Activated CD4-positive, alpha-beta T cell treated with anti-CD3 and anti-CD28 coated beads, Interleukin-2, amount 50 U/mL, for 48 hours (primary cell): ENCODE data around the gene ITIH4.

Experiments used
- DNase-seq, 2 experiments: peaks; one replicate each; pipeline ENCODE4 v3.0.0-alpha.2; 2020

Gene ITIH4

DNA sequence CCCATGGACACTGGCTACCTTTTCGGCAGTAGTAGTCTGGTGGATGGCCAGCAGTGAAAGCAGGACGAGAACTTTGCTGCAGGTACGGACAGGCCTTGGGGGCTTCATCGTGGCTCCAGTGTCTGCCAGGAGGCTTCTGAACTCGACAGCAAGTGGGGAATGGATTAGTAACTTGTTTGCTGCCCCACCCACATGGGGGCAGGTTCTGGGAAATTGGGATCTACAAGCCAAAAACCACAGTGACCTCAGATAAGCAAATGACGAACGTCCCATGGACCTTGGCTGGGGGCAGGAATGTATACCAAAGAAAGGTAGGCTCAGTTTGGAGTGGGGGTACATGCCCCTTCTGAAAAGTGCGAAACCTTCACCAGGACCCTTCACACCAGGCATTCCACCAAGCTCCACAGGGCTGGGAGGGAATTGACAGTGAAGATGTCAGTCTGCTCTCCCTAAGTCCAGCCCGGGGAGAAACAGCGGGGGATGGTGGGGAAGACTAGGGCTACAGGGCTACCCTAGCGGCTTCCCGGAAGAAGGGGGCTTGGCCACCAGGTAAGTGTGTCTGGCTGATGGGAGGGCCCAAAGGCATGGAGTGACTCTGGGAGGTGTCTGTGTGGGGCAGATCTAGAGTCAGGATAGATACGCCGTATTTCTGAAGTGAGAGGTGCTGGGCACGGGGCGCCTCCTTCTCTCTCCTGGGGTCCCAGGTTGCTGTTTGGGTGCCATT lies at the start of gene ITIH4:
ITIH4 (minus strand) TSS at position 138 of the 724 bp plus-strand sequence; CDS start at position 108, 30 bp downstream.
- DNase-seq: no peak

DNA sequence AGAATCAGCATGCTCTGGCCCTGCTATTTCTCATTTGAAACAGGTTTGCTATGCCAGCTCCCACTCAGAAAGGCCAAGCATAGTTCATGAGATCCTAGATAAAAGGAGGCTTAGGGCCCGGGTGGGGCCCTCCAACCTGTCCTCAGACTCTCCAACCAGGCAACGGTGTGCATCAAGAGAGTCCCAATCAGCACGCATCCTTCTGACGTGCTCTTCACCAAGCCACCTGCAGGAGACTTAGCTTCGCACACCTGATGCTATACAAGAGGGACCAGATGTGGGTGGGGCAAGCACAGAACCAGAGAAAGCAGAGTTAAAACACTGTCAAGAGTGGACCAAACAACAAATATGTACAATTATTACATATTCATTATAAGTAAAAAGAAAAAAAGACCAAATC lies 49.6 kb upstream of the ITIH4 start:
- DNase-seq: no peak

DNA sequence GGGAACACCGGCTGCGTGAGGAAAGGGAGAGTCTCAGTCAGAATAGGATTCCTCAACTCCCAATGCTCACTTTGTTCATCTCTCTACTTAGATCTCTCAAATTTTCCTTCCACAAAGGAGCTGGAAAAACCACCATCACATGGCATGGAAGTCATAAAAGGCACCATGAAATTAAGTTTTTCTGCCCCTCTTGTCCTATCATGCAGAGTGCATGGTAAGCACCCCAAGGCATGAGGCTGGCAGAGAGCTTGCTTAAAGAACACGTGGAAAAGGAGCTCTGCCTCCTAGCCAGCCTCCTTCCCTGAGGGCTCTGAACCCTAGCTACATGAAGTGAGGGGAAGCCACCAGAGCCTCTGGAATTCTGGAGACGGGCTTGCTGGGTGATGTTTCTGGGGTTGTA lies 49.1 kb upstream of the ITIH4 start:
- no peak for DNase-seq

DNA sequence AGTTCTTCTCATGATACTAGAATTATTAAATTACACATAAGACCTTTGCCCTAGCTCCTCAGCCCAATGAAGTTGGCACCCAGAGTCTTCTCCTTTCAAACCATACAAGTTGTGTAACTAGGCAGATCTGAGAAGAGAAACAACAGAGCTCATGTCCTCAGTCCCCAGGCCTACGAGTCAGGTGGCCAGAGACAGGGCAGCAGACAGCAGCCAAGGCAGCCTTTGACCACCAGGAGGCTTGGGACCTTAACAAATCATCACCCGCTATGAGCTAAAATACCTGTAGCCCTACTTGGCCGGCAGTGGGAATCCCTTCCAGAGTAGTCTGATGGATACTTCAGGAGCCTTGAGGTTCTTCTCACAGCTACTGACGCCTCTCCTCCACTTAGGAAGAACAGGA lies 48.6 kb upstream of the ITIH4 start:
- no peak for DNase-seq

DNA sequence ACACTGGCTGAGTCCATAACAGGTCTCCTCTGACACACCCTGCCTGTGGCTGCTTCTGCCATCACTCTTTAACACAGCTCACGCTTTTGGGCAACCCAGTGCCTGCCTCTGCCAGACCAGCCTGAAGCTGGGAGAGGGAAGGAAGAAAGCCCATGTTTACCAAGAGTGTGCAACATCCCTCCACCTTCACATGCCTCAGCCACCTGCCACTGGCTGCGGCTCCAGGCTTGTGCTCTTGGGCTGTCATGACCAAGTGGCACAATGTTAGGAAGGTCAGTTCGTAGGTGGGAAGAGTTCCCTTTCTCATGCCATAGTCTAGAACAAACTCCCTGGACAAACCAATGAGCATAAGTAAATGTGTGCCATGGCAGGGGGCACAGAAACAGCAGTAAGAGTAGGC lies 46.6 kb upstream of the ITIH4 start:
- no peak for DNase-seq

DNA sequence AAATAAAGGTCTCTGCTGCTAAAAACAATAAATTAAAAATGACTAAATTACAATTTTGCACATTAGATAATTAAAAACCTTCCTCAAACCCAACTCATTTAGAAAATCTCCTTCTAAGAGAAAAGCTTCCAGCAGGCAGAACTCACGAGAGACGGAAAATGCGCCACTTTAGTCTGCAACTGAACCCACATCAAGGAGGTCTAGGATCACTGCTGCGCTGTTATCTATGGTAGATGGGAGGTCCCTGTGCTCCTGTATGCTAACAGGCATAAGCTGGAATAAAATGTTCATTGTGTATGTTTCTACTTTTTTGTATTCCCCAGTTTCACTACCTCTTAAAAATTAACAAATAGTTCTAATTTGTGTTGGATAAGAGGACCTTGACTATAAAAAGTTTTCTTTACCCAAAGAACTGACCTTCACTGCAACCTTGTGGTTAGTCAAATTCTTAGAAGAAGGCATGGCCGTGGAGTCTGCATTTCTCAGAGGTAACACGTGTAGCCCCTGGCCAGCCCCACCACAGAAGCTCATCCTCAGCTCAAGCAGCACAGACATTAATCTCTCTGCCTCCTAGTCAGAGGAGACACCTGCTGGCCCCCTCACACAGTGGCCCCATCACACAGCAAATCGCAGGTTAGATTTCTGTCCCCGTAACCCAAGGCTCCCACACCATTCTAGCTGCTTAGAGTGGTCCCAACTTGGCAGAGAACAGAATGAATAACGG lies 44.6 kb upstream of the ITIH4 start:
- DNase-seq: no peak

DNA sequence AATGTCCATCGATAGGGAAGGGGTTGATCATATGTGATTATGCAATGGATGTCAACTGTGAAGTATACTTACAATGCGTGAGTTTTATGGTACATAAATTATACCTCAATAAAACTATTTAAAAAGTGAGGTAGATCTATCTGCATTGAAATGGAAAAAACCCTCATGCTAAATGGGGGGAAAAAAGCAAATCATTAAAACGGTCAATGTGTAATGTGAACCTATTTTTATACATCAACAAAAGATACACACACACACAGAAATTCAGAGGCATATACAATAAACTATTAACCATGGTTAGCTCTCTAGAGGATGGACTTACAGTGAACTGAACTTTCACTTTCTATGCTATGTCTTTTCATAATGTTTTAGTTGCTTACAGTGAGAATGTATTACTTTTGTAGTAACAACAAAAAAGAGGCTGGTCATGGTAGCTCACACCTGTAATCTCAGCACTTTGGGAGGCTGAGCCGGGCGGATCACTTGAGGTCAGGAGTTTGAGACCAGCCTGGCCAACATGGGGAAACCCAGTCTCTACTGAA lies 43.8 kb upstream of the ITIH4 start:
- DNase-seq: no peak

DNA sequence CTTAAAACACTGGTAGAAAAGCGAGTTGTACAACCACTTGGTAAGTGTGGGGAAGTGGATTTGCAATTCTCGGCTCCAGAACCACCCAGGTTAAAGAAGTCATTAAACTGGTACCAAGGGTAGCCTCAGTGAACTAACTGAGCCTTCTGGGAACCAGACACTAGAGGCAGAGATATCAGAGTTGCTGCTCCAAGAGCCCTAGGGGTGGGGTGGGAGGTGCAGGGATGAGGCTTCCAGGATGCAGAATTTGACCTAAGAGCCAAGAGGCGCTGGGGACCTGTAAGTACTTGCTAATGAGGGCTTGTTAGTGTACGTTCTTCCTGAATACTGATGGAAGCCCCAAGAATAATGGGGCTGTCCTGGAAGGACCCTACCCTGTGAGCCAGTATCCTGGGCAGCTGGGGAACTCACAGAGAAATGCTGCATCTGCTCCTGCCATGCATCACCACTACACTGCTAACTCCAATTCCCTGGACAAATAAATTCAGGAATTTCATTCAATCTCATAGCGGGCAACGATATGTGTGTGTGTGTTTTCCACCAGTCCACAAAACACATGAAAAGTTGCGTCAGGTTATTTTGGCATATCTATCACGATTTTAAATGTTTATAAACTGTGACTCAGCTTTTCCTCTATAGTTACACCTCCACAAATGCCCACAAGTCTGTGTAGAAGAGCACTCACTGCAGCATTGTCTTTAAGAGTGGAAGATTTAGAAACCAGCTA lies 43.1 kb upstream of the ITIH4 start:
- DNase-seq: no peak

DNA sequence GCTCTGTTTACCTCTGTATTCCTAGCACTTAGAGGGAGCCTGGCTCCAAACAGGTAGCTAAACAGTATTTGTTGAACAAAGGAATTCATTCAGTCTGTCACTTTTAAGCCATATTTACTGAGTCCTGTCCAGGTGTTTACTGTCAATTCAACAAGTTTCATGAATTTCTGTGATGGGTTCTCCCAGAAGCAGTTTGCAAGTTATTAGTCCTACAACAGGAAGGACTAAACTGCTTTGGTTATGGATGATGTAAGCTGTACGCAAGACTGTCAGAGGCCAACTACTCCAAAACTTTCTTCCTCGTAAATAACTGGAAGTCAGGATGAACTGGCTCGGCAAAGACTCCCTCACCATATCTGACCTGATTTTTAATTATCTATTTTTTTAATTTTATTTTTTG lies 41.8 kb upstream of the ITIH4 start:
- no peak for DNase-seq

DNA sequence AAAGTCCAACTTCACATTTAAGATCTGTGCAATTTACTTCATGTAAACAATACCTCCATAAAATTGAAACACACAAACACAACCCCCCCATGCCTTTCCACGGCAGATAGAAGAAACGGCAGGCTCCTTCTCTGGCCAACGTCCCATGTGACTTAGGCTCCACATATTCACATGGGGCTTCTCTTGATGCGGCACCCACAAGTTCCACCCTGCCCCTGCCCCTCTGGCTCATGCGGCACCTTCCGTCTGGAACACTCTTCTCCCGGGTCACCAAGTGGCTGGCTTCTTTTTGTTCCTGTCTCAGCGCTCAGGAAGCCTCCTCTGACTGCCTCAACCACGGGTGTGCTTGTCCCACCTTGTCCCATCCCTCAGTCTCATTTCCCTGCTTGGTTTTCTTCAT lies 41.3 kb upstream of the ITIH4 start:
- DNase-seq: no peak

DNA sequence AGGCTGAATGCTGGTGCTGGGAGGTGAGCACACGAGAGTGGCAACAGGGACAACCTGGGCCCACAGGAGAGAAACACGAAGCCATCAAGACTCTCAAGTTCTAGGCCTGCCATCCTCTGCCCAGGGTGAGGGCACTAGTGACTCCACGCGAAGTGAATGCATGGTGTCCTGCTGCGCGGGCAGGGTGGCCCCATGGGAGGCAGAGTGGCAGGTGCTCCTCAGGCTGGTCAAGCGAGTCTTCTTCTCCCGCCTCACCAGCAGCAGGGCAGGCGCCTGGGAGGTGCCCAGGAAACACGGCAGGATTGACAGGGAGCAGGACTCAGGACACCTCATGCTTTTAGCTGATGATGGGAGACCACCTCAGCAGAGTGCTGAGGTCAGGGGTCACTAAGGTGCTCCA lies 40.0 kb upstream of the ITIH4 start:
- DNase-seq: no peak

DNA sequence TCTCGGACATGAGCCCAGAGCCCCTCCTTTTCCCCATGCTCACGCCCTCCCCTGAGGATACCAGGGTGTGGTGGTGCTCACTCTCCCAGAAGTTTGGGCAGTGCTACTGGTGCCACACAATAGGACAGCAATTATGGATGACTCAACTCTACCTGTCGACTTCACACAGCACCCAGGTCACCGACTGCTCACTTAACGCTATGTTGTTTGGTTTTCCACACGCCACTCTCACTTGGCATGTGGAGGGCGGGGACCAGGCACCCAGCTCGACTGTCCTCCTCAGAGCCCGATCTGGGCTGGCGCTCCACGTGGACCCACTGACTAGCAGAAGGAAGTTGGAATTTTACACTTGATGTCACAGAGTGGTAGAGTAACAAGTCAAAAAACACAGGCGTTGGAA lies 36.0 kb upstream of the ITIH4 start:
- no peak for DNase-seq

DNA sequence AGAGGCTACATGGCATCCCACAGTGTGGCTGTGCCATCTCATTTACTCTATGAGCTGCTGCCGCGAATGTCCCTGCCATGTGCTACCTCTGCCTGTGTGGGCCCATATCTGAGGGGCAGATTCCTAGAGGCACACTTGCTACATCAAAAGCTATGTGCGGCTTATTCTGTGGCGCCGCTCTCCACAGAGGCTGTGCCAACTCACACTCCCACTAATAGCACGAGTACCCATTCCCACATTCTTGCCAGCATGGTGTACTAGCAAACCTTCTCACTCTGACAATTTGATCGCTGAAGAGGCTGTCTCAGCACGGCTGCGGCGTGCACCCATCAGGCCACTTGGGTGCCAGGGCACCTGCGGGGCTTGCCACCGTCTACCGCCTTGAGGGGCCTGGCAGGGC lies 35.5 kb upstream of the ITIH4 start:
- no peak for DNase-seq

DNA sequence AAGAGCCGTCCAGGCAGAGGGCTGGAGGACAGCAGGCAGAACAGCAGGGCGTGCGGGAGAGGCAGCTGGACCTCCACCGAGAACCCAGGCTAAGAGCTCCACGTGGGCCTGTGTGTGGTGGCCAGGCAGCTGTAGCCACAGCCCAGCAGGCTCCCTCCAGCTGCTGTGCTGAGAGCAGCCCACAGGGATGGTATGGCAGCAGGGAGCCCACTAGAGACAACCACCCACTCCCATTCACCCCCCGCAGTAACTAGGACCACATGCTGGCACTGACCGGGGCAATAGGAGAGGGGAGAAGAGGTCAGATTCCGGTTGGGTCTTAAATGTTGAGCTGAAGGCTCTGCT lies 29.9 kb upstream of the ITIH4 start:
- no peak for DNase-seq

DNA sequence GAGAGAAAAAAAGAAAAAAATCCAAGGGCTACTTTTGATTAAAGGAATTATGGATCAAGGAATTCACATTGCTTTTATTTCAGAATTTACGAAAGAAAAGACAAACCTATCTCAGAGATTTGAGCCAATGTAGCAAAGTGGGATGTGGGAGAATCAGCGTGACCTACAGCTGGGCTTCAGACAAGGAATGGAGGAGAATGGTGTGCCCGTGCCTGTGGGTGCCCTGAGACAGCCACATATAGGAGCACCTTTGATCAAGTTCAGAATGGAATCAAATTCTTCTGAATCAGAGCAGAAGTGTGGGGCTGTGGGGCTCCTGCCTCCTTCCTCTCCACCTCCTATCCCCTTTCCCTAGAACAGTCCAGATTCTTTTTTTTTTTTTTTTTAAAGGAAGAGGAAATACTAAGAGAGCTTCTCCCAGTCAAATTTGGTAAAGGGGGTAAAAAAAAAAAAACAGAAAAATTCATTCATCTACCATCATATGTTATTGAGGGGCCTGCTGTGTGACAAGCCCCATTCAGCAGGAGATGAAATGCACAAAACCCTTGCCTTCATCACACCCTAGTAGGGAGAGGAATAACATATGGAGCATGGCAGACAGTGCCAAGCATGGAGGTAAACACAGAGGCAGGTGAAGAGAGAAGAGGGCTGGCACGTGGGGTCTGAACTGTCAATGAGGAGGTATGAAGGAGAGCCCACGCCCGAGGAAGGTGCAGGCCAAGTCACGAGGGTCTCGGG lies 29.4 kb upstream of the ITIH4 start:
- DNase-seq: no peak

DNA sequence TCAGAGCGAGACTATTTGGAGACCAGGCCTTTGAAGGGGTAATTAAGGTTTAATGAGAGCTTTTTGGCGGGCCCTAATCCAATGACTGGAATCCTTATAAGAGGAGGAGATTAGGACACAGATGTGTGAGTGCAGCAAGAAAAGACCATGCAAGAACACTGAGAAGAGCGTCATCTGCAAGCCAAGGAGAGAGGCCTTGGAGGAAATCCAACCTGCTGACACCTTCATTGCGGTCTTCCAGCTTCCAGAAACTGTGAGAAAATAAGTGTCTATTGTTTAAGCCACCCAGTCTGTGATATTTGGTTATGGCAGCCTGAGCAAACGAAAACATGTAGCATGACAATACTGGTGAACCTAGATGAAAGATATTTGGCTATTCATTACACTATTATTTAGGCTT lies 27.4 kb upstream of the ITIH4 start:
- DNase-seq: no peak

DNA sequence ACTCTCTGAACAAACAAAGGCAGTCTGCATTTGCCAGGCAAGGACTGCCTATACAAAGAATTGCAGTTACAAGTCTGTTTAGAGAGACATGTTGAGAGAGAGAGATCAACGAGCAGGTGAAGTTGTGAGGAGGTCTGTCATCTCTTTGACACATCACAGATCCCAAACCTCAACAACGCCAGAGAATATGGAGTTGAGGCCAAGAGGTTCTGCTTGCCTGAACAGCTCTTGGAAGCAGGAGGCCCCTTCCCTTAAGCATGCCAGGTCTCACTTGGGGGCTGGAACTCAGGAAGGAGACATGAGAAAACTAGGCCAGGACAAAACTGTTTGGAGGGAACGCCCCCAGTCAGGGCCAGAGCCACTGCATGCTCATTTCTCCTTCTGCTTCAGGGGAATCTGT lies 26.7 kb upstream of the ITIH4 start:
- no peak for DNase-seq

DNA sequence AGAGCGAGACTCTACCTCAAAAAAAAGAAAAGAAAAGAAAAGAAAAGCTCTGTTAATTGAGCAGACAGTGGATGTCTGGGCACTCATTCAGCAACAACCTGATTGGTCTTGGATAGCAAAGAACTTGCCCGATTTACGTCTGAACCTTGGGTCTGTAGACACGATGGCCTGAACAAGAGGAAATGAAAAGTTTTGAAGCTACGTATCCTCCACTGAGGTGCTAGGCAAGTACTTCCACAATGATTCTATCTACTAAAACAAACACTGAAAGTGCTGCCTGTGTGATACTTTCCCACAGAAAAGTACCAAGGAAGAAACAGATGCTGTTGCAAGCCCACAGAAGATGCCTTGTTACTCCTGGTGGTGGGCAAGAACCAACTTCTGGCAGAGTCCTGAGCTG lies 26.2 kb upstream of the ITIH4 start:
- DNase-seq: no peak

DNA sequence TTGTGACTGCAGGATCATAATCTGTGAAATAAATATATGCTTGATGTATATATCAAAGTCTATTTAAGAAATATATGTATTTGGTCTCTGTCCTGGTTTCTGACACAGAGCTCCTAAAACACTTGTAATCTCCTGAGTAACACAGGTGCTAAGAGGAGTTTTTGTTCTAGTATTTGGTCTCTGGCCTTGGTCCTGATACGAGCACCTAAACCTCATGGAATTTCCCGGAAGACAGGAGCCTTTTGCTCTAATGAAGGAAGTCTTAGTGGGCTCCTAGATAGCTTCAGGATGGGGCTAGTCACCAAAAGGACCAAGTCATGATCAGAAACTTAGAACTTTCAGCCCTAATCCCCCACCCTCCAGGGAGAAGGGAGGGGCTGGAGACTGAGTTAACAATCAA lies 23.5 kb upstream of the ITIH4 start:
- no peak for DNase-seq

DNA sequence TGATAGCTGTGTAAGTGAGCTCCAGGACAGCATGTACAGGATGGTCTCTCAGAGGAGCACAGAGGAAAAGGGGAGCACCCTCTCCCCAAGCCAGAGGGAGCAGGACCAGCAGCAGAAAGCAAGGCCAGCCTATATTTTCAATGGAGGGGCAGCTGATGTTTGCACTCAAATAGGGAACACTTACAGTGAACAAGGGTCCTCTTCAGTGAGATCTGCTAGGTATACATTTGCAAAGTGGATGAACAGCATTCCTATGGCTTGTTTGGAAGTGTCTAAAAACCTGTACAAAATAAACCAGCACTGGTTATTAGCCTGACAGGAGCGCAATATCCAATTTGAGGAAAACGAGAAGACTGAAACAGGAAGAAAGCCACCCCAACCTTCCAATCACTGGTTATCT lies 21.9 kb upstream of the ITIH4 start:
- no peak for DNase-seq

DNA sequence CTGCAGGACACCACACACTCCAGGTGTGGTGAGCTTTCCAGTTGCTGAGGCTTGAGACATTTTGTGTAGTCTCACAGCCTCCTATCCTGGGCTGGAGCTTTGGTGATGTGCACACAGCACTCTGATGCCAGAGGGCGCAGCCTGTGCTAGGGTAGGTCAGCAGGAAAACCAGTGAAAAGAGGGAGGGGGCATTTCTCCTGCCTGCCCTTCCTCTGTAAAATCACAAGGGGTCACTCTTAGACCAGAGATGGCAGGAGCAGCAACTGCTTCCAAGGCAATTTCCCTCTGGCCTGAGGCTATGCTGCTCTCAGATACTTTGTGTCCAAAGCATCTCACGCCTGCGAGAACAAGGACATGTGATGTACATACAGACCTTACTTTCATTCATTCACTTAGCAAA lies 20.9 kb upstream of the ITIH4 start:
- DNase-seq: peak; percentile 20 to 38

DNA sequence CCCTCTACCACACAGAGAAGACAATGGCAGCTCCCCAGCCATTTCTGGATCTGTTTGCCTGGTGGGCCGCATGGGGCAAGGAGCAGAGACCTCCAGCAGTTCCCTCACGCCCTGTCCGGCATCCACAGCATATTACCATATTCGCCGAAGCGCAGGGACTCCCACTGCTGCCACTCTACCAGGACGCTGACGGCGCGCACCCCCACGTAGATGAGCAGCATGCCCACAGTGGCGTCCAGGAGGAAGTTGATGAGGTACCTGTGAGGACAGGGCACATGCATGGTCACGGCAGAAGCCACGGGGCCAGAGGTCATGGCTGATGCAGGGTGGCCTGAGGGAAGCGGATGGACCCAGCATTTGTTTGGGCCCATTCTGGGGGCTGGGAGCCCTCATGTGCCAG lies 19.2 kb upstream of the ITIH4 start:
- DNase-seq: no peak

DNA sequence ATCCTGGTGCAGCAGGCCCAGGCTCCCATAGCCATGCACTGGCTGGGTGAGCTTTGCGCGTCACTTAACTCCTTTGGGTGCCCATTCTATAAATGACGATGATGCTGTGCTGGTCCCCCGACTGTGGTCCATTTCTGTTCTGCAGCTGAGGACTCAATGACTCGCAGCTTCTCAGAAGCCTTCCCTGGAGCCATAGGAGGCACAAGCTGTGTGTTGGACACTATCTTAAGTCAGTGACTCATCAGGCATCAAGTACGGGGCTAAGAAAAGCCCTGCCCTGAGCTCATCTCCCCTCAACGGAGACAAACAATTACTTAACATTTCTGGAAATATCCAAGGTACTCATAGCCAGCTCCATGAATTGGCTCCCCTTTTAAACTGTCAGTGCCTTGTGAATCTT lies 18.1 kb upstream of the ITIH4 start:
- DNase-seq: no peak
